Measurements from ENCODE around the gene RAB4B.
"Not testable (repeated sequence)": the region's sequence is repeated elsewhere in the genome, so short reads cannot be mapped to it uniquely, and the experiment has no call there.

RAB4B gene

GRCh38 chr19:40804783-40805242, 26.8 kb downstream of the RAB4B start:
- no peak for DNase-seq

DNA sequence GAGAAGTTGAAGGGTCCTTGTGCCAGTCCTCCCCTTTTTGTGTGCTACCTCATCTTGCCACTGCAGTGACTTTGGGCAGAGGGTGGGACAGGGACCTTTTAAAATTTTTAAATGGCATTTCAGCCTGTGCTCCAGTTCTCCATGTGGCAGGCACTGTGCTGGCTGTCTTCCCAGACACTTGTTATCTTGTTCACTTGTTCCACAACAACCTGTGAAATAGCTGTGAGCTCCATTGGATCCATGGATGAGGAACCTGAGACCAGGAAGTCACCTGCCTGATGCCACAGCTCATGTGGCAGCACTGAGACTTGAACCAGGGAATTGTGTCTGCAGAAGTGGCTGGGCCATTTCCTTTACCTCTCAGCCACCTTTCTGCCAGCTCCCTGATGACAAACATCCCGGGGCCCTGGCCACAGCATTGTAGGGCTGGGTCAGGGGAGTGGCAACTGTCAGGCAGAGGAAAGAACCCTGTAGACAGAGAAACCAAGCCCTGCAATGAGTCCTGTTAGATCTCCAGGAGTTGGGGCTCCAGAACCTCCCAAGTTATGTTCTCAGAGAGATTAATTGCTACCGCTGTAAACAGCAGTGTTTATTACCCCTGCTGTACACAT, 27.3 kb downstream of the RAB4B start:
- no peak for DNase-seq

DNA sequence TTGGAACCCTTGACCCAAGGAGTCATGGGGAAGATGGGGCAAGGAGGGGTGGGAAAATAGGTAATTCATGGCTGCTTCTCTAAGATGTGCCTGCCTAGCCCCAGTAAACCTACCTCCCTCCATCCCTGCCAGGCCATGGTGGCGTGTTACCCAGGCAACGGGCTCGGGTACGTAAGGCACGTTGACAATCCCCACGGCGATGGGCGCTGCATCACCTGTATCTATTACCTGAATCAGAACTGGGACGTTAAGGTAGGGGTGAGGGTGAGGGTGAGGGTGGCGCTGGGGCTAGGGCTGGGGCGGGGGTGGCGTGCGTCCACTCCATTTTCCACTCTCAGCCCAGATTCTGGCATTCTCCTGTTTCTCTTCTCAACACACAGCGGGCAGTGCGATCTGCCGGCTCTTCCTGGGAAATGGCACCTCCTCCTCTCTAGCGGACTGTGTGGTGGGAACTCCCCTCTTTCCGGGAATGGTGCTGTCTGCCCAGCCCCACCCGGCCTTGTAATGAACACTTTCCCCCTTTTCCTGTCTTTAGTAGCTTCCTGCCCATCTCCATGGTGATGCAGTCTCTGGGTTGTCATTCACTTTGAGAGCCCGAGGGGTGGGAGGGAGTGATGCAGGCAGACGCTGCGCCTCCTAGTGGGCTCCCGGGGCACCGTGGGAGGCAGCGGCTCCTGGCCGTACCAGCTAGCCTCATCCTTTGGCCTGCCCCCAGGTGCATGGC, 28.5 kb downstream of the RAB4B start:
- DNase-seq, result no peak

DNA sequence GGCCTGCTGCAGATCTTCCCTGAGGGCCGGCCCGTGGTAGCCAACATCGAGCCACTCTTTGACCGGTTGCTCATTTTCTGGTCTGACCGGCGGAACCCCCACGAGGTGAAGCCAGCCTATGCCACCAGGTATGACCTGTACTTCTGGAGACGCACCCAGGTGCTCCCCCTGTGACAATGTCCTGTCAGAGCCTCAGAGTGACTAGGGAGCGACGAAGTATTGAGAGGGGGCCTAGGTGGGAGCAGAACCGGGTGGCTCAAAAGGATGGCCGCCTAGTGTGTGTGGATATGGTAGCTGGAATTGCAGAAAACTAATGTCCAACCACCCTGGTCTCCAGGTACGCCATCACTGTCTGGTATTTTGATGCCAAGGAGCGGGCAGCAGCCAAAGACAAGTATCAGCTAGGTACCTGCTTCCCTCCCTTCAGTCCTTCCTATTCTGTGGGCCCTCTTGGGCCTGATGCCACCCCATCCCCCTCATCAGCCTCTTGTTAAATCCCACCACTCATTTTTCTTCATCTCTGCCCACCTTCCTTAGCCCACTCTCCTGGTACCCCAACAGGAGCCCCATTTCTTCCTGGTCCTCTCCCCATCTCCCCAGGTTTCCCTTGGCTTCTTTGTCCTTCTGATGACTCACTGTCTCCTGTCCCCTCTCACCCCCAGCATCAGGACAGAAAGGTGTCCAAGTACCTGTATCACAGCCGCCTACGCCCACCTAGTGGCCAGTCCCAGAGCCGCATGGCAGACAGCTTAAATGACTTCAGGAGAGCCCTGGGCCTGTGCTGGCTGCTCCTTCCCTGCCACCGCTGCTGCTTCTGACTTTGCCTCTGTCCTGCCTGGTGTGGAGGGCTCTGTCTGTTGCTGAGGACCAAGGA, 29.3 kb downstream of the RAB4B start:
- DNase-seq, result no peak

- DNase-seq, result no peak
These were observed 29.9 kb downstream of the RAB4B start for GRCh38 chr19:40808021-40808325.

GRCh38 chr19:40808497-40808896, 30.4 kb downstream of the RAB4B start:
- DNase-seq, result no peak

DNA sequence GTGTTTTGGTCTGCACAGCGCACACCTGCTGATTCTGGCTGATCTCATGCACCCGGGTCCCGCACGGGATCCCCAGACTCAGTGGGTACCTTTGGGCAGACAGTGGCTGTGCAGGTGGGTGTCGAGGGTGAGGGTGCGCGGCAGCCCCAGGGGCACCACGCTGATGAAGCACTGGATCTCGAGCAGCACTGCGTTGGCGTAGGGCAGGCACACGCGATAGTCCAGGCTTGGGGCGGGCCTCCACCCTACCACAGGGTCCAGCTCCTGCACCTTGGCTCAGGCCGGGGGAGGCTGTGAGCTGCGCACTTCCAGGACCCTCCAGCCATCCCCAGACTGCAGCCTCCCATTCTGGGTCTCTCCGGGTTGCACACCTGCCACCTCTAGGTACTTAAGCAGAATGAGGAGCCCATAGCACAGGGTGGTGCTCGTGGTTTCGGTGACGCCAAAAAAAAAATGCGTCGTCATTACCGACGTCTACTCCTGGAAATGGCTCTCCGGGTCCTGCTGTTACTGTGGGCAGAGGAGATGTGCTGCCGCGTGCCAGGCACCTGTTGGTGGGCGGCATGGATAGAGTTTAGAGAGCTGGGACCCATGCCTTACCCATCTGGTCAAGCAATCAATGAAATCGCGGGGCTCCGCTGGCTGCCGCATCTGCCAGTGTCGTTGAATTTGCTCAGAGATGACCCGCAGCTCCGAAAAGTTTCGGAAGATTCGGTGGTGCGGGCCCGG, 31.5 kb downstream of the RAB4B start:
- DNase-seq, result no peak

- DNase-seq, result no peak
These were observed 32.1 kb downstream of the RAB4B start for GRCh38 chr19:40810160-40810559.

- DNase-seq, result not testable (repeated sequence)
These were observed 32.8 kb downstream of the RAB4B start for GRCh38 chr19:40810649-40811408.

- DNase-seq, result no peak
These were observed 33.7 kb downstream of the RAB4B start for GRCh38 chr19:40811478-40812341.

- DNase-seq, result not testable (repeated sequence)
These were observed 34.5 kb downstream of the RAB4B start for GRCh38 chr19:40812571-40812970.

GRCh38 chr19:40813182-40813581, 35.1 kb downstream of the RAB4B start:
- DNase-seq, result no peak

- DNase-seq, result no peak
These were observed 37.2 kb downstream of the RAB4B start for GRCh38 chr19:40815223-40815622.

DNA sequence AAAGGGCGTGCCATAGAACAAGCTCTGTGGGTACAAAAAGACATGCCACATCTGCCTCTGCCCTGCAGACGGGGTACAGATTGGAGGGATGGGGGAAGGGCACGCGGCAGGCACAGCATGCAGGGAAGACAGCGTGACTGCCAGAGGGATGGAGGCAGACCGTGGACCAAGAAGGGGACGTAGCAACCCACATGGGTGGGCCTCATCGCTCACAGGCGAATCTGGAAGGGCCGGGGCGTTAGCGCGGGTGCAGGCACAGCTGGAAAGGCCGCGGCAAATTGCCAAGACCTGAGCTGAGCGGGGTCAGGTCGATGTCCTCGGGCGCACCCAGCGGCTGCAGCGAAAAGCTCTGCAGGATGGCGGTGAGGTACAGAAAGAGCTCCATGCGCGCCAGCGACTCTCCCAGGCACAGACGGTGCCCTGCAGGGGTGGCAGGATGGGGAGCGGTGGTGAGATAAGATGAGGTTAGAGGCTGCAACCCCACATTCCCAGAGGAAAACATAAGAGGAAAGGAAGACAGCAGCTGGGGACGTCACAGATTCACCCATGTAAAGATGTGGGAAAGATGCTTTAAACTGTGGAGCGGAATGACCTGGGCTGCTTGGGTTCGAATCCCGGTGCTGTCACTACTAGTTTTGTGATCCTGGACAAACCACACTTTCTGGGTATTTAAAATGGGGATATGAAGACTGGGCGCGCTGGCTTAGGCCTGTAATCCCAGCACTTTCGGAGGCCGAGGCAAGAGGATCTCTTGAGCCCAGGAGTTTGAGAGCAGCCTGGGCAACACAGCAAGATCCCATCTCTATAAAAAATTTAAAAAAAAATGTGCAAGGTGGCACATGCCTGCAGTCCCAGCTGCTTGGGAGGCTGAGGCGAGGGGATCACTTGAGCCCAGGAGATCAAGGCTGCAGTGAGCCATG, 40.7 kb downstream of the RAB4B start:
- peak; percentile 71 for DNase-seq

- DNase-seq, result not testable (repeated sequence)
These were observed 41.6 kb downstream of the RAB4B start for GRCh38 chr19:40819479-40820234.

DNA sequence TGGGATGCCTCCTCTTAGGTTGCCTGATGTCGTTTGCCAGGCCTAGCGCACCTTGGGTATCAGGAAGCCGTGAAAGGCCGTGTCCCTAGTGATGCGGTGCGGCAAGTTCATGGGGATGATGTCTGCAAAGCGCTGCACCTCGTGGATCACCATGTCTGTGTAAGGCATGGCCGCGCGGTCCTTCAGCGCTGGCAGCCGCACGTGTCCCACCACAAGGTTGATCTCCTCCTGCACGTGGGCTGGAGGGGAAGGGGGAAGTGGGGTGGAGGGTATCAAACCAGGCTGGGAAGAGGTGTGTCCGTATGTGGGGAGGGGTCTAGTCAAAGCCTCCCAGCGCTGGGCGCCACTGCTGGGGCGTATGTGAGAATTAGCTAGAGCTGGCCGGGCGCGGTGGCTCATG, 44.1 kb downstream of the RAB4B start:
- DNase-seq, result no peak

- not testable (repeated sequence) for DNase-seq
These were observed 44.9 kb downstream of the RAB4B start for GRCh38 chr19:40822704-40823553.

- DNase-seq, result not testable (repeated sequence)
These were observed 46.9 kb downstream of the RAB4B start for GRCh38 chr19:40824916-40825315.

Data from COR-L47 (cell line).